Breast epithelium (tissue), 3 donors: ENCODE measurements around the gene IRAK1BP1.

Experiments used
- POLR2A ChIP-seq: fragments of 450-650 bp; IDR thresholded peaks from one replicate; pipeline ENCODE4 v1.6.1; 2016; ENCODE audit warnings: antibody characterized with exemption, mild to moderate bottlenecking, moderate library complexity
- TF ChIP-seq, protein P1 (sequence below), 3 donors: fragments of 450-650 bp; IDR thresholded peaks; one replicate each; pipeline ENCODE4 v1.5.1; 2016 to 2017; ENCODE audit warnings: antibody characterized with exemption in 3 of 3, mild to moderate bottlenecking in 3 of 3, moderate library complexity in 3 of 3

DNA sequence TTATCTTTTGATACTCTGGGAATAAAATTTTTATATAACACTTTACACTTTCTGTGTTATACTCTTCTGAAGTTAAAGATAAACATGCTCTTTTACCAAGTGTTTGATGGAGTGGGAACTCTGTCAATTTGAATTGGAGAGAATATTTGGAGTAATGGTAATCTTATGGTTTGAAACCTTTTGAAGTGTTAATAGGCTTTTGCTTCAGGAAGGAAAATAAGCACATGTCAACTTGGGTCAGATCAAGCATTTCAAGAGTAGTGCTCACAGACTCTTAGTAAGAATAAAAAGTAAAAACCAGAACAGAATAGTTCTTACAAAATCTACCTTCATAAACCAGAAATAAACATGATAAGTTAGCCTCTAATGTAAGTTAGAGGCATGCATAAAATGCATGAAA, 24.4 kb upstream of the IRAK1BP1 start:
- no peak for TF ChIP-seq POLR2A
- TF ChIP-seq, protein P1, sequence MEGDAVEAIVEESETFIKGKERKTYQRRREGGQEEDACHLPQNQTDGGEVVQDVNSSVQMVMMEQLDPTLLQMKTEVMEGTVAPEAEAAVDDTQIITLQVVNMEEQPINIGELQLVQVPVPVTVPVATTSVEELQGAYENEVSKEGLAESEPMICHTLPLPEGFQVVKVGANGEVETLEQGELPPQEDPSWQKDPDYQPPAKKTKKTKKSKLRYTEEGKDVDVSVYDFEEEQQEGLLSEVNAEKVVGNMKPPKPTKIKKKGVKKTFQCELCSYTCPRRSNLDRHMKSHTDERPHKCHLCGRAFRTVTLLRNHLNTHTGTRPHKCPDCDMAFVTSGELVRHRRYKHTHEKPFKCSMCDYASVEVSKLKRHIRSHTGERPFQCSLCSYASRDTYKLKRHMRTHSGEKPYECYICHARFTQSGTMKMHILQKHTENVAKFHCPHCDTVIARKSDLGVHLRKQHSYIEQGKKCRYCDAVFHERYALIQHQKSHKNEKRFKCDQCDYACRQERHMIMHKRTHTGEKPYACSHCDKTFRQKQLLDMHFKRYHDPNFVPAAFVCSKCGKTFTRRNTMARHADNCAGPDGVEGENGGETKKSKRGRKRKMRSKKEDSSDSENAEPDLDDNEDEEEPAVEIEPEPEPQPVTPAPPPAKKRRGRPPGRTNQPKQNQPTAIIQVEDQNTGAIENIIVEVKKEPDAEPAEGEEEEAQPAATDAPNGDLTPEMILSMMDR (IDR thresholded peaks at IDR 0.05): no peak
